NCI-H526 treated with DMSO at 0.1 percent for 48 hours (cell line): ENCODE data around the gene SPDYC.
"Not testable (repeated sequence)": the region's sequence is repeated elsewhere in the genome, so short reads cannot be mapped to it uniquely, and the experiment has no call there.

Experiments used
- DNase-seq: peaks from one replicate; lab custom pipeline; 2025; lab: John Stamatoyannopoulos, UW

SPDYC gene

GRCh38 chr11:65169164-65169641 lies 830 bp upstream of the SPDYC start:
- DNase-seq: no peak

- DNase-seq: no peak
These were observed 2.6 kb downstream of the SPDYC start for GRCh38 chr11:65172600-65172999.

GRCh38 chr11:65174571-65175010 lies 4.6 kb downstream of the SPDYC start:
- not testable (repeated sequence) for DNase-seq

GRCh38 chr11:65180877-65181568 lies 11.0 kb downstream of the SPDYC start:
- peak; percentile 63 for DNase-seq

GRCh38 chr11:65181569-65182257 lies 11.7 kb downstream of the SPDYC start, which contains the start of gene CAPN1:
Gene CAPN1, plus strand, starts transcription at chr11:65181928. Its CDS starts 774 bp downstream, at chr11:65182702.
- DNase-seq: peak; percentile 76

GRCh38 chr11:65182258-65183170 lies 12.5 kb downstream of the SPDYC start:
- DNase-seq: peak; percentile 62

- peak; percentile 39 for DNase-seq
These were observed 13.3 kb downstream of the SPDYC start for GRCh38 chr11:65183201-65183891.

- DNase-seq: no peak
These were observed 14.1 kb downstream of the SPDYC start for GRCh38 chr11:65184146-65184545.

- no peak for DNase-seq
These were observed 15.1 kb downstream of the SPDYC start for GRCh38 chr11:65185171-65185570.

- no peak for DNase-seq
These were observed 15.9 kb downstream of the SPDYC start for GRCh38 chr11:65185869-65186341.

GRCh38 chr11:65186701-65187100 lies 16.7 kb downstream of the SPDYC start:
- DNase-seq: no peak

GRCh38 chr11:65187146-65187675 lies 17.2 kb downstream of the SPDYC start:
- no peak for DNase-seq

GRCh38 chr11:65187971-65188461 lies 18.0 kb downstream of the SPDYC start:
- DNase-seq: no peak

GRCh38 chr11:65188486-65188885 lies 18.5 kb downstream of the SPDYC start:
- DNase-seq: no peak

GRCh38 chr11:65189191-65189590 lies 19.2 kb downstream of the SPDYC start:
- no peak for DNase-seq

- no peak for DNase-seq
These were observed 24.5 kb downstream of the SPDYC start for GRCh38 chr11:65194564-65194963.

- no peak for DNase-seq
These were observed 34.1 kb downstream of the SPDYC start for GRCh38 chr11:65204143-65204542.

- DNase-seq: no peak
These were observed 34.9 kb downstream of the SPDYC start for GRCh38 chr11:65204646-65205601.

- DNase-seq: no peak
These were observed 35.6 kb downstream of the SPDYC start for GRCh38 chr11:65205602-65205967.

- no peak for DNase-seq
These were observed 36.4 kb downstream of the SPDYC start for GRCh38 chr11:65206441-65206841.
